MM.1S (cell line): ENCODE data around the gene CPVL.

Experiments
- EZH2 ChIP-seq: fragments of 300-600 bp; sonication (generic); optimal IDR thresholded peaks from 2 replicates; pipeline ENCODE3; 2017; ENCODE audit warnings: low read depth, mild to moderate bottlenecking, antibody characterized with exemption, low read length, mixed read lengths
- TF ChIP-seq, protein P1 (sequence below): fragments of 300-600 bp; sonication (generic); IDR thresholded peaks from 2 replicates; pipeline ENCODE4 v1.5.1; 2016; ENCODE audit warnings: antibody characterized with exemption, low read length, mixed read lengths

DNA sequence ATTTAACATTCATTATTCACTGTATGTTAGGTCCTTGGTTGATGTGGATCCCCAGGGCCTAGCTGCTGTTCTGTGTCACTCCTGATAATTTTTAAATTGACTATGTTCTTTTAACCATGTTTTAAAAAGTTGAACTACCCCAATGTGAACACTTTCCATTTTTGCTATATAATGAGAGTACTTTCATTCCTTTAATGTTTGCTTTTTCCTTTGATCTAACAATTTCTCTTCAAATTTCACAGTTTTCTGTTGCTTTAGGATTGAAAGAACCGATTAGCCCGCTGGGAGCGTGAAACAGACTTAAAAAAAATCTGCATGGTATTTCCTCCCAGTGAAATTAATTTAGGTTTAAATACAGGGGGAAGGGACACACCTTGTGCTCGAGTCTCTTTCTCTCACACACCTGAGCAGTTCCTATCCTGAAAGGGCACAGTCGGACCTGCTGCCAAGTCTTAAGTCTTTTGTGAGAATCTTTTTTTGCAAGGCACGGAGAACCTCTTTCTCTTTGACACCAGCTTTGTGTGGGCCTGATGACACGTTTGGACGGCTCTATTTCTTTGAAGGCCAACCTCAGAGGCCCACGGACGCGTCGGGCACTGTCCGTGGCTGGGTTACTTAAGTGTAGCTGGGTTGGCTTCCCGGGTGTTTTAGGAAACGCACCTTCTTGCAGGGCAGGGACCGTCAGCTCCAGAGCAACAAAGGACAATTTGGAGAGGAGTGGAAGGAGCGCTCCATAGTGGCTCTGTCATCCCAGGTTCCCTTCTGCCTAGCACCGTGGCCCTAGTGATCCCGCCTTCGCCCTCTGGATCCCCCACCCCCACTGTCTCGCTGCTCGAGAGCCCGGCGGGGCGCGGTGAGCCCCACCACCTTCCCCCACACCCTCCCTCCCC lies 47.2 kb upstream of the CPVL start:
- TF ChIP-seq, protein P1, sequence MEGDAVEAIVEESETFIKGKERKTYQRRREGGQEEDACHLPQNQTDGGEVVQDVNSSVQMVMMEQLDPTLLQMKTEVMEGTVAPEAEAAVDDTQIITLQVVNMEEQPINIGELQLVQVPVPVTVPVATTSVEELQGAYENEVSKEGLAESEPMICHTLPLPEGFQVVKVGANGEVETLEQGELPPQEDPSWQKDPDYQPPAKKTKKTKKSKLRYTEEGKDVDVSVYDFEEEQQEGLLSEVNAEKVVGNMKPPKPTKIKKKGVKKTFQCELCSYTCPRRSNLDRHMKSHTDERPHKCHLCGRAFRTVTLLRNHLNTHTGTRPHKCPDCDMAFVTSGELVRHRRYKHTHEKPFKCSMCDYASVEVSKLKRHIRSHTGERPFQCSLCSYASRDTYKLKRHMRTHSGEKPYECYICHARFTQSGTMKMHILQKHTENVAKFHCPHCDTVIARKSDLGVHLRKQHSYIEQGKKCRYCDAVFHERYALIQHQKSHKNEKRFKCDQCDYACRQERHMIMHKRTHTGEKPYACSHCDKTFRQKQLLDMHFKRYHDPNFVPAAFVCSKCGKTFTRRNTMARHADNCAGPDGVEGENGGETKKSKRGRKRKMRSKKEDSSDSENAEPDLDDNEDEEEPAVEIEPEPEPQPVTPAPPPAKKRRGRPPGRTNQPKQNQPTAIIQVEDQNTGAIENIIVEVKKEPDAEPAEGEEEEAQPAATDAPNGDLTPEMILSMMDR = no peak
- no peak for TF ChIP-seq EZH2
